CD4-positive, alpha-beta T cell treated with Interleukin-1 beta for 1 hour (primary cell): ENCODE data around the gene STAB2.
"Not testable (repeated sequence)": the region's sequence is repeated elsewhere in the genome, so short reads cannot be mapped to it uniquely, and the experiment has no call there.

Experiments used
- DNase-seq, 2 donors: peaks; one replicate each; pipeline ENCODE4 v3.0.0-alpha.2; 2020 to 2022

STAB2 gene

DNA sequence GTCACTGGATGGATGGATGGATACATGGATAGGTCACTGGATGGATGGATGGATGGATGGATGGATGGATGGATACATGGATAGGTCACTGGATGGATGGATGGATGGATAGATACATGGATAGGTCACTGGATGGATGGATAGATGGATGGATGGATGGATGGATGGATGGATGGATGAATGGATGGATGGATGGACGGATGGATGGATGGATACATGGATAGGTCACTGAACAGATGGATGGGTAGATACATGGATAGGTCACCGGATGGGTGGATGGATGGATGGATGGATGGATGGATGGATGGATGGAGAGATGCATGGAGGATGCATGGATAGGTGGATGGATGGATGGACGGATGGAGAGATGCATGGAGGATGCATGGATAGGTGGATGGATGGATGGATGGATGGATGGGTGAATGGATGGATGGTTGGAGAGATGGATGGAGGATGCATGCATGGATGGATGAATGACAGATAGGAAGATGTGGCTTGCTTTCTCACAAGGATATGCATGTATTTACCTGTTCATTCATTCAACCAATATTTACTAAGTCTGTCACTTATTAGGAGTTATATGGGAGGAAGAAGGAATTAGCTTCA lies 66.6 kb downstream of the STAB2 start:
- DNase-seq = not testable (repeated sequence)

DNA sequence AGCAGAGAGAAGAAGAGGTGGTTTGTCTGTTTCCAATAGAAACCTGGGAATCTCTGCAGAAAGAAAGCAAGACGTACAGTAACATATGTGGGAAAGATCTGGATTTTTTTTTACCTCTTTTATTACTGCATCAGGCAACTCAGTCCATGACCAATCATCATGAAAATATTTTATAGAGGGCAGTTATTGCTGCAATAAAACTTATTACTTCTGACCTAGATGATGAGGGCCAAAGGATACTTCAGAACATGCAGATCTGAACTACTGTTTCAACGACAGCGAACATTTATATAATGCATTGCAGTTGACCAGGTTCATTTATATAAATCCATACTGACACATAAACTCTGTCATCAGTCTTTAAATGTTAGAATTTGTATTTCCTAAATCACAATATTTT lies 67.7 kb downstream of the STAB2 start:
- DNase-seq = no peak

DNA sequence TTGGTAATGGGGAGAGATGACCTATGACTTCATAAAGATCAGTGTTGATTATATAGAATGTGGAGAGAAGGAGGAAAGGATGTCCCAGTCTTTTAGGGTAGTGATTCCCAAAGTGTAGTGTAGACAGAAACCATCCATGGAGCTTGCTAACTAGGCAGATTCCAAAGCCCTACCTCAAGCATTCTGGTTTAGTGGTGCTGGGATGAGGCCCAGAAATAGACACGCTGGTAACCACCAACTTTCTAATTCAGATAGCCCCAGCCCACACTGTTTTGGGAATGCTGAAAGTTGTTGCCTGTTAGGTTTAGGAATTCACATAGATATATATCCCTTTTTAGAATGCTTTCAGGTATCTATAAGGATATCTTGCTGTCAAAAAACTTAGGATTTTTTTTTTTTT lies 69.2 kb downstream of the STAB2 start:
- no peak for DNase-seq

DNA sequence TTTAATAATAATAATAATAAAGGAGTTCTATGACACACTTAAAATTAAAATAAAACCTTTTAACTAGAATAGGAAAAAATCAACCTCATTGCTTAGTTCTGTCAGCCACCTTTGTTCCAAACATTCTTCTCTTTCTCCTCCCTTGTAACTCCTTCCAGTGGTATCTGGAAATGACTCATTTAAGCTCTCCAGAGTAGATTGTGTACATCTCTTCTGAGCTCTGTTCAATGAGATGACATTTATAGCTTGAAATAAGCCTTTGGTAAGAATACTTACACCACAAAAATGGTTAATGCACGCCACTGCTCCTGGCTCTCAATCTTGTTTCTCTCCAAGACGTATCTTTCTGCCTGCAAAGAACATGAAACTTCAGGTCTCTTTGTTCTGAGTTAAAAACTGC lies 70.3 kb downstream of the STAB2 start:
- DNase-seq = no peak

DNA sequence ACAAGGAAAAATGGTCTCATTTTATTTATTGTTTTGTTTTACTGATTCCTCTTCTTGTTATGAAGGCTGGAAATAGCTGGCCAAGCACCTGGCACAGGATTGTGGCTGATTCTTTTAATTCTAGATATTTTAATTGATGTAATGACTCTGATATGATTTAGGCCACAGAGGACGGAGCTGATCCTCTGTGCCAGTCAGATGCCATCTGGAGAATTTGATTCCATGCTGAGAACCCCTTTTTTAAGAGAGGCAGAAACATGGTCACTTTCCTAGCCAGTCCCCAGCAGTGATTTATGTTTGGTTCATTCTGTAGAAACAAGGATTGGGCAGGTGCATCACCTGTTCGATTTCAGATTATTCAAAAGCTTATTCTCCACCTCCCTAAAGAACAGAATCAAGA lies 77.6 kb downstream of the STAB2 start:
- DNase-seq = no peak

DNA sequence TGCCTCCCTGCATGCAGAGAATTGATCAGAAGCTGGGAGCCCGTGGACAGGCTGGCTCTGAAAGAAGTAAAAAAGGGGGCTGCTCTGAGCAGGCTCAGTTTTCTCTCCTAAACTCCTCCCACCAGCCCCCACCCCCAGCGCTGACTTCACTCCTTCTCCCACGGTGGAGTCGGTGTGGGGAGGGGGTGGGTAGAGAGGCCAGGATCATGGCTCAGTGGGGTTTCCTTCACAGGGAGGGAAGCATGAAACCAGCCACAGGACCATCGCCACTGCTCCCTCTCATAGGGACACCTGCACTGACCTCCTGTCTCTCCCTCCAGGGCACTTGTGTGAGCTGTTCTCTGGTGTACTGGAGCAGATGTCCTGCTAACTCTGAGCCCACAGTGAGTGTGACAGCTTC lies 78.9 kb downstream of the STAB2 start:
- no peak for DNase-seq

DNA sequence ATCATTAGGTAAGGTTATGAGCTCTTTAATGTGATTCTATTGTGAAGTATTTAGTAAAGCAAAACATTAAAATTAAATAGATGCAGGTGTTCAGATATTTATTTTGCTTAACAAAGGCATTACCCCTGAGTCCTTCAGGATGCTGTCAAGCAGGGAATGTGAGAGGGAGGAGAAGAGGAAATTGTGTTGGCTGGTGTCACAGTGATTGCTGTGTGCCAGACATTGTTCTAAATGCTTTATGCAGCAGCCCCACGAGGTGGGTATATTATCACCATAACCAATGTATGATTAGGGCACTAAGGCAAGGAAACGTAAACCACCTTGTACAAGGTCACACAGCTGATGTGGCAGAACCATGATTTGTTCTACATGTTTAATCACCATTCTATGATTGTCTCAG lies 80.1 kb downstream of the STAB2 start:
- no peak for DNase-seq

DNA sequence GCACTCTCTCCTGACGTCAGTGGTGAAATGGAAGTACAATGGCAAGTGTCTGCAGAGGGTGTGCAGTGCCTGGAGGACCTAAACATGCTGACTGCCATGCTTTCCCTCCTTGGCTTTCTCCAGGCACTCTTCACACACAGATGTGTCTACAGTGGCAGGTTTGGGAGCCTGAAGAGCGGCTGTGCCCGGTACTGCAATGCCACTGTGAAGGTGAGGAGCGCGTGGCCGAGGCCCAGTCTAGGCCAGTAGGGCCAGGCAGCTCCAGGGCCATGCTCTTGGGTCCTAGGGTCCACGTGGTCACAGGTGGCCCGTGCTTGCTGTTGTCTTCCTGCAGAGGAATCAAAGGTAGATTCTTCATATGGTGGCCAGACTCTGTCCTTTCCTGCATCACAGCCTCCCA lies 81.4 kb downstream of the STAB2 start:
- no peak for DNase-seq

DNA sequence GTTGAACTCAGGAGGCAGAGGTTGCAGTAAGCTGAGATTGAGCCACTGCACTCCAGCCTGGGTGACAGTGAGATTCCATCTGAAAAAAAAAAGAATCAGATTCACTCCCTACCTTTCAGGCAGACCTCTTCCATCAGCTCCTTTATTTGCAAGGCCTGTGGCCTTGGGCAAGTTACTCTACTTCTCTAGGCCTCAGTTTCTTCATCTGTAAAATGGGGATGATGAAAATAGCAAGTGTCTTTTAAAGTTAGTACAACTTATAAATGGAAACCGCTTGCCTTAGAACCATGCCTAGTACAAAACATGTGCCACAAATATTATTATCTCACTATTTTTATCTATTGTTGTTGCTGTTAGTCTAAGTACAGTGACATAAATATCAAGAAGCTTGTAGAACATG lies 84.3 kb downstream of the STAB2 start:
- DNase-seq = no peak

DNA sequence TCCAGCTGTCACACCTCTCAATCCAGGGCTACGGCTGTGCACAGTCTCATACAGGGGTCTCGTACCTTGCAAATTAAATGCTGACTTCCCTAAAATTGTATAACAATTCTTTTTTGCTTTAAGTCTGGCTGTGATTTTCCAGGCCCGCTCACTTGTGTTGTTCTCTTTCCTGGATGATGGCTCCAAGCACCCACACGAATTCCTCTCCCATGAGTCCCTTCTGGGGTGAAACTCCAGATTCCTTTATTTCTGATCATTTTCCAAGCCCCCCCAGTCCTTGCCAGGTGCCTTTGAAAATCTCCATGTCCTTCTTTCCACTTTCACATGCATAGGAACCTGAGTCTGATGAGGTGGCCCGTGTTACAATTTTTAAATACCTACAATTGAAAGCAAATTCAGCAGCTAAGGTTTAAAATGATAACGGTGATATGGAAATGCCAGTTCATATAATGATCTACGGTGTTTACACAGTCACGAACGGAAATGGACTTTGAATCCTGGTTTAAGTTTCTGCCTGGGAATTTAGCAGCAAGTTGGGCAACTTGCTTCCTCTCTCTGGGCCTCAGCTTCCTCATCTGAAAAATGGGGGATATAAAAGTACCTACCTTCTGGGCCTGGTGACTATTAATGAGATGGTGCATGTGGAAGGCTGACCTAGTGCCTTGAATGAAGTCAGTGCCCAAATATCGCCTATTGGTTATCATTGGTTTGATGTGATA lies 85.5 kb downstream of the STAB2 start:
- no peak for DNase-seq

DNA sequence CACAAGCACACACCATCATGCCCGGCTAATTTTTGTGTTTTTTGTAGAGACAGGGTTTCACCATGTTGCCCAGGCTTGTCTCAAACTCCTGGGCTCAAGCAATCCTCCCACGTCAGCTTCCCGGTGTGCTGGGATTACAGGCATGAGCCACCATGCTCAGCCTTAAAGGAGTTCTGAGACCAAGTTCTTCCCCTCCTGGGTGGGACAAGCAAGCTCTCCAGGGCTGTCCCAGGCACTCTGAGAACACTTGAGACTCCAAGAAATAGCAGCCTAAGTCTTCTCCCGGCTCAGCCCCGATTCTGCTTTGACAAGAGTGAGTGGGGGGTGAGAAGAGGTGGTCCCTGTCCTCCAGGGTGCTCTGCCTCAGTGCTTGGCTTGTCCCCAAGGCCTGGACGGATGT lies 86.4 kb downstream of the STAB2 start:
- no peak for DNase-seq

DNA sequence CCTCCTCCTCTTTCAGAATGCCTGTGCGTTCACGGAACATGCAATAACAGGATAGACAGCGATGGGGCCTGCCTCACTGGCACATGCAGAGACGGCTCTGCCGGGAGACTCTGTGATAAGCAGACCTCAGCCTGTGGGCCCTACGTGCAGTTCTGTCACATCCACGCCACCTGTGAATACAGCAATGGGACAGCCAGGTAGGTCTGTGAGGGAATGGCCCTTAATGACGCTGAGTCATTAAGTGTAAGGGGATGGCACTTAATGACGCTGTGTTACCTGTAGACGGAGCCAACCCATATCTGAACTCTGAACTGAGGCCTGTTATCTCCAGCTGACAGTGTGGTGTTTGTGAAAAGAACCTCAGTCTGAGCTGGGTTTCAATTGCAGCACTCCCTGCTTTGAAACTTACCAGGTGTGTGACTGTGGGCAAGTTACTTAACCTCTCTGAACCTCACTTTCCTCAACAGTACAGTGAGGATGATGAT lies 86.9 kb downstream of the STAB2 start:
- no peak for DNase-seq

DNA sequence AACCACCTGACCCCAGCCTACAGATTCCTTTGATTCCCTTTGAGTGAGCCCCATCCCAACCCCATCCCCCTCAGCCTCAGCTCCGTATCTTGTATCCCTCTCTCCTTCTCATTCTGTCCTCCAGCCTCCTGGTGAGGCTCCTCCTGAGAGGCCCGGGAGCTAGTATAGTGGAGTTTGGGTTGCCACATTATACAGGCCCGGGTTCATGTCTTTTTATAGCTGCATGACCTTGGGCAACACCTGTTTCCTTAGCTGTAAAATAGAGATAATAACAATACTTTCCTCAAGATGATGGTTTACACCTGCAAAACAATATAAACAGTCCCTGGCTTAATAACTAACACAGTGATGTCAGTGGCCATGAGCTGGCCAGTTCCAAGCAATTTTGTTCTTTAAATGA lies 89.8 kb downstream of the STAB2 start:
- DNase-seq = no peak

DNA sequence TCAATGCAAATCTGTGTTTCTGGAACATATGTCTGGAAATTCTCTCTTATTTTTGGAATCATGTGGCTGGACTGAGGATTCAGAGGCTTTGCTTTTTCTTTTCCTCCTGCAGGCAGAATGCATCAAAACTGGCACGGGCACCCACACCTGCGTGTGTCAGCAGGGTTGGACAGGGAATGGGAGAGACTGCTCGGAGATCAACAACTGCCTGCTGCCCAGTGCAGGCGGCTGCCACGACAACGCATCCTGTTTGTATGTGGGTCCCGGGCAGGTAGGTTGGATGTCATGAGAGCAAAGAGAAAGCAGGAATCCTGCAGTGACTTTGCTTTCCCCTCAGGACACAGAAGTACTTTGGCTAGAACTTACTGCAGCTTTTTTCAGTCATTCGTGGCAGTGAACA lies 90.3 kb downstream of the STAB2 start:
- no peak for DNase-seq

DNA sequence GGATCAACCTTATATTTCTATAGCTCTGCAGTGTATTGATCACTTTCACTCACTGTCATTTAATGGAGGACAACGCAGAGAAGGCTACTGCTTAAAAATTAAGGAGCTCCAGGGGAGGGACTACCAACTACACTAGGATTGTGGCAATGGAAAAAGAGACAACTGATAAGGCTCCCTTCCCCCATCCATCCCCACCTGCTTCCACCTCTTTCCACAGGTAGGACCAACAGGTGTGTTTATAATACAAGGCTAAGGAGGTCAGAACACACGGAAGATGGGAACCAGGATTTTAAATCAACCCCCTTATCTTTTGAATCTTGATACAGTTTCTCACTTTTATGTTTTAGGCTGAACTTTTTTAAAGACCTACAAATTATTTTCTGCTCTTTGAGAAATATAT lies 90.8 kb downstream of the STAB2 start:
- no peak for DNase-seq

DNA sequence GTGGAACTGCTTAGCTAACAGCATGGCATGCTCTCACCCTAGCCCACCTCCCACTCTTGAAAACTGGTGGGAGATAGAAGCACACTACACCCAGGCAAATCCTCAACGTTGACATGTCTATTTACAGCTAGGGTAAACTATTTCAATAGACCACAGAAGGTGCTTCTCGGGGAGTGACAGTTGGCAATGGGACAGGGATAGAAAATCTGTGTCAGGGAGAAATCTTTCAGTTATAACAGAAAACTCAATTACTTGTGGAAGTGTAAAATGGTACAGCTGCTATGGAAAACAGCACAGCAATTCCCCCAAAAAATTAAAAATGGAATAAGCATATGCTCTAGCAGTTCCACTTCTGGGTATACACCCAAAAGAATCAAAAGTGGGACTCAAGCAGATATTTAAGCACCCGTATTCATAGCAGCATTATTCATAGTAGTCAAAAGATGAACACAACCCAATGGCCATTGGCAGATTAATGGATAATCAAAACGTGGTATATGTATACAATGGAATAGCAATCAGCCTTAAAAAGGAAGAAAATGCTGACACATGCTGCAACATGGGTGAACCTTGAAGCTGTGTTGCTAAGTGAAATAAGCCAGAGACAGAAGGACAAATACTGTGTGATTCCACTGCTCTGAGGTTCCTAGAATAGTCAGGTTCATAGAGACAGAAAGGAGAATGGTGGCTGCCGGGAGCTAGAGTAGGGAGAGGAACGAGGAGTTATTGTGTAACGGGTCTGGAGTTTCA lies 92.5 kb downstream of the STAB2 start:
- no peak for DNase-seq

DNA sequence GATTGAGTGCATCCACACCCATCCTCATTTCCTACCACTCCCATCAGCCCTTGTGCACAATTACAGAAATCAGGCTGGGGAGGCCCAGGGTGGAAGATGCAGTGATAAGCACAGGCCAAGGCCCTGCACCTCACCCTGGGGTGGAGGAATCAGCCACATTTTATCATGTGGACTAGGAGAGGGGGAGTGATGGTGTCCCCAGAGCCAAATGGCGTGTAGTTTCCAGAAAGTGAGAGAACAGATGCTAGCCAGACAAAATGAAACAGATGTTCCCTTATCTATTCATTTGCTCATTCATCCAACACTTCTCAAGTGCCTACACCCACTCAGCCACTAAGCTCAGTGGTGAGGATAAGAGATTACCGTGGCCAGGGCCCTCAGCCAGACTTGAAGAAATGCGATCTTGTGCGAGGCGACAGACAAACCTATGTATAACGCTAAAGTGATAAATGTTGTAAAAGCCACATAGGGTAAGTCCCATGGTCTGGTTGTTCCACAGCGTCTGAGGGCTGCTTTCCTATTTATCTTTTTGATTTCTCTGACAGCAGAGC lies 93.6 kb downstream of the STAB2 start:
- DNase-seq = no peak

DNA sequence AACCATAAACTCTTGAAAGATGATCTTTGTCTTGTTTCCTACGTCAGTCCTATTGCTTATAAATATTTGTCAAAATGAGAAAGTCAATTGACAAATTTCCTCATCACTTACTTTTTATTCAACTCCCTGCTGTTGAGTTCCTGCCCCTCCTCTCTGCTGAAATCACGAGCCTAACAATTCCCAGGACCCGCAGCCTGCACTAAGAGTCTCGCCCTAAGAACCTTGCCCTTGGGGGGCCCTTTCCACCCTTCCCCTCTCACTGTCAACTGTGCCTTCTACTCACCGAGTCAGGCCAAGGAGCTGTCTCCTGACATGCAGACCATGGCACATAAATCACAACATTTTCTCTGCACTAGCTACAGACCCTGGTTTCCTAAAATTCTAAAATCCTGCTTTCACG lies 99.0 kb downstream of the STAB2 start:
- no peak for DNase-seq

DNA sequence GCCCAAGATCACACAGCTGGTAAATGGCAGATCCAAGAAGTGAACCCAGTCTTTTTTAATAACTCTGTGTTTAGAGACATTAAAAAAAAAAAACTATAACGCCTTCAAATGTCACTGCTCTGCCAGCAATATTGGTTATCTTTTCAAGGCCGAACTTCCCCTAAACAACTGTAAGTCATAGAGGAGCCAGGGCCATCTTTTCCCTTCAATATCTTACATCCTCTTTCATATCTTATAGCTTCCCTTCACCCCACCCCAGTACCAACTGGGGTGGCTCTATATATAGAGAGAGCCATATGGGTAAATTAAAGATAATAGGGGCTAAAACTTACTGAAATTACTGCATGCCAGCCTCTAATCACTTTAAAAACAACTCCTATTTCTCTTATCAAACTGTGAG lies 100.2 kb downstream of the STAB2 start:
- DNase-seq = no peak

DNA sequence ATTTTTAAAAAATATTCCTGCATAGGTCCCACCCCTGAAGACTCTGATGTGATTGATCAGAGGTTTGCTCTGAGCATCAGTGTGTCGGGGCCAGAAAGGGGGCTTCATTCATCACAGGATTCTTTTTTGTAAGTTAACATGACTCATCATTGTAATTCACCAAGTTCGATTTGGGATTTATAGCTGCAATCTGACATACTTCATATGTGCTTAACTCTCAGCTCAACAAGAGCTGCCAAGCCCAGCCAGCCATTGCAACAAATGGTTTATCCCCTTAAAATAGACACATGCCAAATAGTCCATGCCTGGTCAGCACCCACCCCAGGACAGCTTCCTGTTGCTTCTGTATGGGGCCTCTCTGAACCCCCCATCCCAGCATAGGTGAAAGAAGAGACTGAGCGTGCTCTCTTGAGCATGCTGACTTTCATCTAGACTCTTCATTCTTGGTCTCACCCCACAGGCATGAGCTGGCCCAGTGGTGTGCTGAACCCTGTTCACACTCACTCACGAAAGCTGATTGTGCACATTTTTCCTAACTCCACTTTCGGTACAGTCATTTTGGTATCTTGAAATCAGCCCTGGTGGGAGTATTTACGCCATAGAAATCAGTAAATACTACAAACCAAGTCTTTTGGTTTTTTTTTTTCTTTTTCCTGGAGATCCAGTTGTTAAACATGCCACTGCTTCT lies 101.4 kb downstream of the STAB2 start:
- DNase-seq = no peak

DNA sequence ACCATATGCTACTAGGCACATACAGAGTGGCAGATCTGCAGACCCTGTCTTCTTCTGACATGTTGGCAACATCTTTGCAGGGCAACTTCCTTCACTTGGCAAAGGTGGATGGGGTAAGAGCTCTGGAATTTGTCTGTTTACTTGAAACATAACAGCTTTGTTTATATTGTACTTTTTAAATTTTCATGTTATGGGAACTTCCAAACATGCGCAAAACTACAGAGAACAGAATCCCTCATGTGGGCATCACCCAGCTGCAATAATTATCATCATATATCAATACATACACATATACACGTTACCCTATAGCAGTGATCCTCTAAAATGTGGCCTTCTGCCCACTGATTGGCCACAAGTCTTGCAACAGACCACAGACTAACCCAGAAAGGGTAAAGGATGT lies 103.4 kb downstream of the STAB2 start:
- DNase-seq = no peak

DNA sequence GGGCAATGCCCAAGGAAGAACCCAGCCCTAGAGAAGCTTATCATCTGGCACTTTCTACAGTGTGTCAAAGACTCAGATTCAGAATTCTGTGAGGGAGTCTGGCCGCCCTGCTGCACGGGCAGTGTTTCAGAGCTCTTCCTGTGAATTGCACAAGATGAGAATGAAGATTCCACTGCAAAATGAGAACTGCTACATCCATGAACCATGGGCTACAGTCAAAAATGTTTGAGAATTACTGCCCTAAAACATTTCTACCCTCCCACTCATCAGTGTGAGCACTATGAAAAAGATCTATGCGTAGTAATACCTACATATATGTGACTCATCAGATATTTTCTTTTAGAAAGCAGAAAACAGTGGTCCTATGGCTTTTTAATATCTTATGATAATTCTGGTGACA lies 104.0 kb downstream of the STAB2 start:
- DNase-seq = no peak

DNA sequence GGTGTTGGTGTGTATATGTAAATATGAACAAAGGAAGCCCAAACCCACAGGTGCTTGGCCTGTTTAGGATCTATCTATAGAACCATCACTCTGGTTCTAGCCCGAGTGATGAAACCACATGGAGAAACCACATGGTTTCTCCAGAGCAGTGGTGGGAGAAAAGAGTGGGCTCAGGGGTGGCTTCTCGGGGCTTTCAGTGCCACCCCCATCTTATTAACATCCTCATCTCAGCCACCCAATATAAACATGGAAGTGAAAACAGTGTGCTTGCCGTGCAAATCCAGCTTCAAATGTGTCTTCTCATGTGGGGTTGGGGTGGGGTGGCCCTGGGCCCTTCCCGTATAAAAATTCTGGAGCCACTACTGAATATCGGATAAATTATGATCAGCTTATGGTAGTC lies 109.0 kb downstream of the STAB2 start:
- DNase-seq = no peak
